Hypothalamus (tissue), 51 donors: Measurements from ENCODE around the gene B3GNT5.

ENCODE experiments used
- DNase-seq, 51 donors: peaks; one replicate each; lab custom pipeline; 2025; lab: John Stamatoyannopoulos, UW

B3GNT5 gene

DNA sequence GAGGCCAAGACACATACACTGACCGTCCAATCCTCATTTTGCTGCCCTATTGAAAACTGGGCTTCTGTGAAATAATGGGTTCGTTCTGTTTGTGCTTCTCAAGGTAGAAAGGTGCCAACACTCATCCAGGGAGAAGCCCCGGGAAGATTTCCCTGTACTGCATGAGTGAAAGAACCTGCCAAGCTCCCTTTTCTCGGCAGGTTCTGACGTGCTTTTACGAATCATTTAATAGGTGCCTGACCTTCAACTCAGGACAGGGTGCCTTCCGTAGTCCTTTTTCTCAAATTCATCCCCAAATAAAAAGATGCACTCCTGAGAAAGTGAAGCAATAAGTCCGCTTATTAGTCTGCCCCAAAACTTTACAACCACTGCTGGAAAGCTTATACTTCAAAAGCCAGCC lies 64.2 kb downstream of the B3GNT5 start:
- DNase-seq: no peak

DNA sequence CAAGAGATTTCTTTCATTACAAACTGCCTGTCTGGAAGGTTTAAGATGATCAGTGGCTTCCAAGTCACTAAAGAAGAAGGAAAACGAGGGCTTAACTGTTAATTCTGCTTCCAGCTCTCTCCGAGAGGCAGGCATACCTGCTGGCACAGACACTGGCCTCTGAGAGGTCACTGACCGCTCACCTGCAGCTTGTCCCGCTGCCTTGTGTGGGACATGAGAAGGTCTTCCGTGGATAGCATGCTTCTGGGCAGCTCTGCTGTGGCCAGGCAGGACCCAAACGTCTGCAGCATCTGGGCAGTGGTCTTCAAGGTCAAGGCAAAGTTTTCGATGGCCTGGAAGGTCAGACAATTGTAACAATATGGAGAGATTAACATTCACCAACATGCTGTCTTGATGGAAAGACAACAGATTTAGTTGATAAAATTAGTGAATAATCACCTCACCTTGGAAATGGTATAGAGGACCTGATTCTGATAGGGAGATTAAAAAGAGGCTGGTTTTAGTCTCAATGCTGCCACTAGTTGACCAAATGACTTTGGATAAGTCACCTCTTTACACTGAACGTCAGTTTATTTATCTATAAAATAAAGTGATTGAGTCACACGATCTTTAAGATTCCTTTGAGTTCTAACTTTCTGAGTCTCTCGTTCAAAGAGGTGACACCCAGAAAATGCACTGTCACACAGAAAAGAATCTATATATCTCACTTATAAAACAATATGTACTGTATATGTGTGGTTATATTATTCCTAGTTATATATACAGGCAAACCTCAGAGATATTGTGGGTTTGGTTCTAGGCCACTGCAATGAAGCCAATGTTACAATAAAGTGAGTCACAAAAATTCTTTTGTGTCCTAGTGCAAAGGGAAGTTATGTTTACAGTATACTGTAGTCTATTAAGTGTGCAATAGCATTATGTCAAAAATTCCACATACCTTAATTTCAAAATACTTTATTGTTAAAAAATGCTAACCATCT lies 65.1 kb downstream of the B3GNT5 start:
- no peak for DNase-seq

DNA sequence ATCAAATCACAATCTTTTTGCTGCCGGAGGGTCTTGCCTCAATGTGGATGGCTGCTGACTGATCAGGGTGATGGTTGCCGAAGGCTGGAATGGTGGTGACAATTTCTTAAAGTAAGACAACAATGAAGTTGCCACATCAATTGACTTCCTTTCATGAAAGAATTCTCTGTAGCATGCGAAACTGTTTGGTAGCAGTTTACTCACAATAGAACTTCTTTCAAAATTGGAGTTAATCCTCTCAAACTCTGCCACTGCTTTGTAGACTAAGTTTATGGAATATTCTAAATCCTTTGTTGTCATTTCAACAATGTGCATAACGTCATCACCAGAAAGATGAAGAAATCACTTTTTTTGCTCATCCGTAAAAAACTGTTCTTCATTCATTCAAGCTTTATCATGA lies 65.8 kb downstream of the B3GNT5 start:
- DNase-seq: no peak

DNA sequence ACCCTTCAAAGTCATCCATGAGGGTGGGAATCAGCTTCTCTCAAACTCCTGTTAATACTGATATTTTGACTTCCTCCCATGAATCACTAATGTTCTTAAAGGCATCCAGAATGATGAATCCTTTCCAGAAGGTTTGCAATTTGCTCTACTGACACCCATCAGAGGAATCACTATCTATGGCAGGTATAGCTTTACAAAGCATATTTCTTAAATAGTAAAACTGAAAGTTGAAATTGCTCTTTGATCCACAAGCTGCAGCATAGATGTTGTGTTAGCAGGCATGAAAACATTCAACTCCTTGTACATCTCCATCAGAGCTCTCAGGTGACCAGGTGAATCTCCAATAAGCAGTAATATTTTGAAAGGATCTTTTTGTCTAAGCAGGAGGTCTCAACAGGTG lies 66.3 kb downstream of the B3GNT5 start:
- no peak for DNase-seq
